Natural killer cell (primary cell): ENCODE data around the gene H6PD. TPM values are rescaled to one million over a fixed set of nuclear protein-coding genes. Genes with fewer than 3 reads are reported as not detected.

Experiments used
- ATAC-seq, 3 donors: fragments of 150-1000 bp in 2 of 3; fragments of 200-7000 bp in 1 of 3; cut with Tn5 transposase; 1 replicate in 1 of 3; 2 replicates in 2 of 3; pipeline ENCODE4 v1.10.0; 2021; ENCODE audit warnings: mild to moderate bottlenecking in 2 of 3, moderate library complexity in 2 of 3
- DNase-seq, 2 donors: peaks; one replicate each; pipeline versions ENCODE4 v3.0.0 to v3.0.0-alpha.2; 2013 to 2021; ENCODE audit warnings: mixed read lengths in 1 of 2
- H3K27ac ChIP-seq: one replicate; pipeline ENCODE4 v1.5.1; 2013; ENCODE audit warnings: mild to moderate bottlenecking, low read length
- H3K27me3 ChIP-seq: one replicate; pipeline ENCODE4 v1.6.1; 2013; ENCODE audit warnings: low read length; ENCODE audit not compliant: control insufficient read depth, insufficient read depth
- H3K36me3 ChIP-seq: one replicate; pipeline ENCODE4 v1.6.1; 2013; ENCODE audit warnings: low read length; ENCODE audit not compliant: control insufficient read depth, insufficient read depth
- H3K4me1 ChIP-seq: one replicate; pipeline ENCODE4 v1.6.1; 2013; ENCODE audit warnings: low read length; ENCODE audit not compliant: control insufficient read depth, insufficient read depth
- H3K4me3 ChIP-seq: one replicate; pipeline ENCODE4 v1.5.1; 2013; ENCODE audit warnings: low read length
- H3K9me3 ChIP-seq: one replicate; pipeline ENCODE4 v1.6.1; 2013; ENCODE audit warnings: low read length; ENCODE audit not compliant: control insufficient read depth, insufficient read depth
- H3K27ac Mint-ChIP-seq, 2 donors: one replicate each; pipeline ENCODE4 v1.8.0; 2022; ENCODE audit warnings: mild to moderate bottlenecking in 2 of 2, mixed read lengths in 2 of 2, moderate library complexity in 1 of 2
- H3K27me3 Mint-ChIP-seq, 2 donors: one replicate each; pipeline ENCODE4 v1.8.0; 2022; ENCODE audit warnings: low read depth in 2 of 2, mixed read lengths in 2 of 2
- H3K36me3 Mint-ChIP-seq: one replicate; pipeline ENCODE4 v1.8.0; 2022; ENCODE audit warnings: mixed read lengths
- H3K4me1 Mint-ChIP-seq, 2 donors: one replicate each; pipeline ENCODE4 v1.8.0; 2022; ENCODE audit warnings: mixed read lengths in 2 of 2
- H3K4me3 Mint-ChIP-seq: one replicate; pipeline ENCODE4 v1.8.0; 2022; ENCODE audit warnings: mild to moderate bottlenecking, moderate library complexity, mixed read lengths
- H3K9me3 Mint-ChIP-seq, 2 donors: one replicate each; pipeline ENCODE4 v1.8.0; 2022; ENCODE audit warnings: mixed read lengths in 2 of 2
- CTCF ChIP-seq: fragments of 200-600 bp; IDR thresholded peaks from one replicate; pipeline ENCODE4 v1.8.0; 2022; ENCODE audit warnings: antibody characterized with exemption
- WGBS: methylation state at CpG from one replicate; pipeline ENCODE4 v1.1.7; 2013; ENCODE audit warnings: missing lambda C conversion rate; ENCODE audit not compliant: insufficient coverage; 5-methylcytosine and 5-hydroxymethylcytosine counted together
- intact Hi-C: fragments of 100-400 bp; cut with micrococcal nuclease; formaldehyde crosslinking; loops from one replicate; pipeline ENCODE4 v1.14.2; 2022
- total RNA-seq, 4 donors: library from RNA; stranded (reverse); fragments of 120-200 nt in 1 of 4; gene quantifications; one replicate each; pipeline versions ENCODE4 v1.2.3 to v1.2.4, GENCODE V29; 2013 to 2022

Gene H6PD
- total RNA-seq, 3 donors from 2014 or later (not counting 1 experiment from before 2014, with no cell fraction given) = 24.3 to 37.1 (median 31.2) TPM

- Mint-ChIP-seq H3K9me3 (no peaks in the 10 kb centered on the region), H3K27me3 (peaks cover 5 to 7% of the 10 kb centered on the region in 2 donors), H3K4me3 (no peak overlapping the region), H3K36me3 (no peaks in the 10 kb centered on the region), H3K27ac (no peak overlapping the region), H3K4me1 (peaks cover 44 to 57% of the 10 kb centered on the region in 2 donors)
- no peaks in the 10 kb centered on the region for H3K9me3 ChIP-seq
- H3K36me3 ChIP-seq = no peaks in the 10 kb centered on the region
- H3K27ac ChIP-seq = no peak overlapping the region
- DNase-seq (no peak), ATAC-seq (no peak)
- H3K27me3 ChIP-seq = no peaks in the 10 kb centered on the region
- intact Hi-C loops = no loop called here
- WGBS = 84% methylated on average over 10 of the region's 10 CpGs
- no peak overlapping the region for H3K4me3 ChIP-seq
- H3K4me1 ChIP-seq = peaks cover 45% of the 10 kb centered on the region
- TF ChIP-seq CTCF = no peak
These were observed 44.1 kb downstream of the H6PD start for GRCh38 chr1:9278585-9279153.

GRCh38 chr1:9279172-9279840, 44.7 kb downstream of the H6PD start:
- Mint-ChIP-seq H3K9me3 (peaks cover 0 to 2% of the 10 kb centered on the region in 2 donors), H3K36me3 (no peaks in the 10 kb centered on the region), H3K27me3 (peaks cover 5 to 7% of the 10 kb centered on the region in 2 donors), H3K27ac (no peak overlapping the region), H3K4me3 (no peak overlapping the region), H3K4me1 (peaks cover 50 to 63% of the 10 kb centered on the region in 2 donors)
- intact Hi-C loops = no loop called here
- H3K4me3 ChIP-seq = no peak overlapping the region
- H3K27ac ChIP-seq = no peak overlapping the region
- H3K36me3 ChIP-seq = no peaks in the 10 kb centered on the region
- WGBS = 75% methylated on average over 23 of the region's 23 CpGs
- peaks cover 52% of the 10 kb centered on the region for H3K4me1 ChIP-seq
- ATAC-seq (no peak), DNase-seq (peak in 1 of 2 donors; percentile 20)
- no peaks in the 10 kb centered on the region for H3K9me3 ChIP-seq
- no peaks in the 10 kb centered on the region for H3K27me3 ChIP-seq
- TF ChIP-seq CTCF = no peak

GRCh38 chr1:9280015-9280860, 45.7 kb downstream of the H6PD start:
- peaks cover 49 to 67% of the 10 kb centered on the region in 2 donors for H3K4me1 Mint-ChIP-seq
- no peak overlapping the region for H3K27ac ChIP-seq
- H3K4me3 ChIP-seq = no peak overlapping the region
- 36% methylated on average over 26 of the region's 36 CpGs for WGBS
- H3K27me3 Mint-ChIP-seq = peaks cover 5 to 7% of the 10 kb centered on the region in 2 donors
- no peaks in the 10 kb centered on the region for H3K36me3 Mint-ChIP-seq
- TF ChIP-seq CTCF = no peak
- peaks cover 49% of the 10 kb centered on the region for H3K4me1 ChIP-seq
- H3K36me3 ChIP-seq = no peaks in the 10 kb centered on the region
- H3K27ac Mint-ChIP-seq = peak overlapping the region in 1 of 2 donors; percentile 70
- intact Hi-C loops = no loop called here
- H3K9me3 Mint-ChIP-seq = peaks cover 1 to 5% of the 10 kb centered on the region in 2 donors
- peaks cover 3% of the 10 kb centered on the region for H3K9me3 ChIP-seq
- no peaks in the 10 kb centered on the region for H3K27me3 ChIP-seq
- H3K4me3 Mint-ChIP-seq = peak overlapping the region; percentile 62
- peak in 1 of 2 donors; percentile 29 for DNase-seq
- ATAC-seq = peak in 1 of 3 donors; percentile 27
